Left hindlimb (tissue), 1 donor: ENCODE results near the gene GPBAR1.

ENCODE experiments used
- DNase-seq: peaks from one replicate; pipeline ENCODE4 v3.0.0-alpha.2; 2018

The GPBAR1 gene

GRCh38 chr2:218245214-218245613 is 15.6 kb upstream of the GPBAR1 start:
- no peak for DNase-seq

- no peak for DNase-seq
Measured at GRCh38 chr2:218249691-218250090, 11.1 kb upstream of the GPBAR1 start.

GRCh38 chr2:218252509-218253231 is 8.1 kb upstream of the GPBAR1 start:
- no peak for DNase-seq

GRCh38 chr2:218253232-218253625 is 7.6 kb upstream of the GPBAR1 start:
- no peak for DNase-seq

- no peak for DNase-seq
Measured at GRCh38 chr2:218255446-218255845, 5.4 kb upstream of the GPBAR1 start.

- no peak for DNase-seq
Measured at GRCh38 chr2:218256612-218257350, 4.0 kb upstream of the GPBAR1 start.

GRCh38 chr2:218257390-218257981 is 3.3 kb upstream of the GPBAR1 start:
- DNase-seq, result no peak

- DNase-seq, result no peak
Measured at GRCh38 chr2:218259099-218259961, 1.5 kb upstream of the GPBAR1 start.

GRCh38 chr2:218260166-218260565 is 649 bp upstream of the GPBAR1 start:
- DNase-seq, result no peak

GRCh38 chr2:218261423-218262236 is 815 bp downstream of the GPBAR1 start:
- DNase-seq, result no peak

- DNase-seq, result peak; percentile 25
Measured at GRCh38 chr2:218262237-218262600, 1.4 kb downstream of the GPBAR1 start.

GRCh38 chr2:218262631-218263586 is 2.1 kb downstream of the GPBAR1 start:
- peak; percentile 33 for DNase-seq

GRCh38 chr2:218263817-218264641 is 3.2 kb downstream of the GPBAR1 start:
- DNase-seq, result no peak

- peak; percentile 28 for DNase-seq
Measured at GRCh38 chr2:218264773-218265561, 4.2 kb downstream of the GPBAR1 start.

- DNase-seq, result peak; percentile 17
Measured at GRCh38 chr2:218265626-218266025, 4.8 kb downstream of the GPBAR1 start.

- peak; percentile 21 for DNase-seq
Measured at GRCh38 chr2:218266316-218266979, 5.6 kb downstream of the GPBAR1 start.

GRCh38 chr2:218267259-218267658 is 6.4 kb downstream of the GPBAR1 start:
- peak; percentile 24 for DNase-seq

GRCh38 chr2:218269900-218270720 is 9.3 kb downstream of the GPBAR1 start, which contains the start of the genes AAMP and PNKD:
Gene AAMP (minus strand): TSS chr2:218270137. CDS start chr2:218270086, 51 bp downstream.
Gene PNKD (plus strand): TSS chr2:218270519. CDS start chr2:218270536, 17 bp downstream.
- DNase-seq, result peak; percentile 100
